DND-41 (cell line): Measurements from ENCODE around the gene LRRC38.

Experiments used
- ATAC-seq: fragments of 200-7000 bp; cut with Tn5 transposase; 3 replicates; pipeline ENCODE4 v1.9.1; 2021; ENCODE audit warnings: low read depth; ENCODE audit not compliant: insufficient read depth
- DNase-seq: peaks from one replicate; pipeline ENCODE4 v3.0.0-alpha.2; 2020
- H2AFZ ChIP-seq: 2 replicates; pipeline ENCODE4 v1.6.0; 2012; ENCODE audit warnings: low read depth, low read length
- H3K27ac ChIP-seq: 2 replicates; pipeline ENCODE4 v1.5.1; 2012; ENCODE audit warnings: low read length, inconsistent platforms
- H3K27me3 ChIP-seq: fragments of 200-600 bp; sonication (generic); 2 replicates; pipeline ENCODE4 v1.6.0; 2012; ENCODE audit warnings: low read length, mild to moderate bottlenecking, inconsistent platforms; ENCODE audit not compliant: insufficient read depth, poor library complexity
- H3K36me3 ChIP-seq: 2 replicates; pipeline ENCODE4 v1.5.1; 2012; ENCODE audit warnings: low read length, inconsistent platforms; ENCODE audit not compliant: insufficient read depth
- H3K4me1 ChIP-seq: 2 replicates; pipeline ENCODE4 v1.5.1; 2012; ENCODE audit warnings: mild to moderate bottlenecking, low read length; ENCODE audit not compliant: insufficient read depth
- H3K4me2 ChIP-seq: 2 replicates; pipeline ENCODE4 v1.6.0; 2012; ENCODE audit warnings: mild to moderate bottlenecking, moderate library complexity, low read length, inconsistent platforms; ENCODE audit not compliant: insufficient read depth
- H3K4me3 ChIP-seq, 2 experiments: fragments of 200-600 bp in 1 of 2; shearing (Covaris generic) in 1 of 2; 2 replicates each; pipeline ENCODE4 v1.5.1; 2012 to 2016; ENCODE audit warnings: inconsistent platforms in 2 of 2, low read length in 2 of 2, mild to moderate bottlenecking in 2 of 2, low read depth in 1 of 2, moderate library complexity in 1 of 2
- H3K79me2 ChIP-seq: 2 replicates; pipeline ENCODE4 v1.6.0; 2012; ENCODE audit warnings: low read length, inconsistent platforms; ENCODE audit not compliant: insufficient read depth
- H3K9ac ChIP-seq: 2 replicates; pipeline ENCODE4 v1.6.0; 2012; ENCODE audit warnings: low read depth, mild to moderate bottlenecking, inconsistent platforms, low read length, moderate library complexity
- H3K9me3 ChIP-seq: 2 replicates; pipeline ENCODE4 v1.5.1; 2012; ENCODE audit warnings: low read length, moderate library complexity, mild to moderate bottlenecking, inconsistent platforms; ENCODE audit not compliant: insufficient read depth, severe bottlenecking
- H4K20me1 ChIP-seq: 2 replicates; pipeline ENCODE4 v1.6.0; 2012; ENCODE audit warnings: low read length; ENCODE audit not compliant: insufficient read depth
- EZH2 ChIP-seq: IDR thresholded peaks from 3 replicates; pipeline ENCODE4 v1.6.1; 2012; ENCODE audit warnings: borderline replicate concordance, low read depth, mild to moderate bottlenecking, moderate library complexity, low read length, inconsistent platforms; ENCODE audit not compliant: severe bottlenecking
- TF ChIP-seq, protein P1 (sequence below): IDR thresholded peaks from 2 replicates; pipeline ENCODE4 v1.5.1; 2012; ENCODE audit warnings: borderline replicate concordance, low read length, moderate library complexity, mild to moderate bottlenecking; ENCODE audit not compliant: poor library complexity, severe bottlenecking; ENCODE audit errors: extremely low read depth

LRRC38 gene

GRCh38 chr1:13535227-13535626, 21.4 kb upstream of the LRRC38 start:
- Histone ChIP-seq H4K20me1 (no peaks in the 10 kb centered on the region), H3K4me3 (no peak overlapping the region), H3K79me2 (no peaks in the 10 kb centered on the region), H3K4me2 (no peak overlapping the region), H2AFZ (no peak overlapping the region), H3K9me3 (no peaks in the 10 kb centered on the region), H3K9ac (no peak overlapping the region), H3K36me3 (no peaks in the 10 kb centered on the region), H3K4me1 (peaks cover 12% of the 10 kb centered on the region; the same call in 1 of the 2 replicates), H3K27ac (no peak overlapping the region), H3K27me3 (no peaks in the 10 kb centered on the region)
- TF ChIP-seq, protein P1, sequence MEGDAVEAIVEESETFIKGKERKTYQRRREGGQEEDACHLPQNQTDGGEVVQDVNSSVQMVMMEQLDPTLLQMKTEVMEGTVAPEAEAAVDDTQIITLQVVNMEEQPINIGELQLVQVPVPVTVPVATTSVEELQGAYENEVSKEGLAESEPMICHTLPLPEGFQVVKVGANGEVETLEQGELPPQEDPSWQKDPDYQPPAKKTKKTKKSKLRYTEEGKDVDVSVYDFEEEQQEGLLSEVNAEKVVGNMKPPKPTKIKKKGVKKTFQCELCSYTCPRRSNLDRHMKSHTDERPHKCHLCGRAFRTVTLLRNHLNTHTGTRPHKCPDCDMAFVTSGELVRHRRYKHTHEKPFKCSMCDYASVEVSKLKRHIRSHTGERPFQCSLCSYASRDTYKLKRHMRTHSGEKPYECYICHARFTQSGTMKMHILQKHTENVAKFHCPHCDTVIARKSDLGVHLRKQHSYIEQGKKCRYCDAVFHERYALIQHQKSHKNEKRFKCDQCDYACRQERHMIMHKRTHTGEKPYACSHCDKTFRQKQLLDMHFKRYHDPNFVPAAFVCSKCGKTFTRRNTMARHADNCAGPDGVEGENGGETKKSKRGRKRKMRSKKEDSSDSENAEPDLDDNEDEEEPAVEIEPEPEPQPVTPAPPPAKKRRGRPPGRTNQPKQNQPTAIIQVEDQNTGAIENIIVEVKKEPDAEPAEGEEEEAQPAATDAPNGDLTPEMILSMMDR, result no peak
- TF ChIP-seq EZH2, result no peak
- ATAC-seq (no peak), DNase-seq (no peak)

GRCh38 chr1:13528320-13528719, 14.5 kb upstream of the LRRC38 start:
- Histone ChIP-seq H3K4me3 (no peak overlapping the region), H4K20me1 (no peaks in the 10 kb centered on the region), H3K36me3 (no peaks in the 10 kb centered on the region), H2AFZ (no peak overlapping the region), H3K79me2 (no peaks in the 10 kb centered on the region), H3K4me2 (no peak overlapping the region), H3K27me3 (no peaks in the 10 kb centered on the region), H3K9ac (no peak overlapping the region), H3K27ac (no peak overlapping the region), H3K9me3 (no peaks in the 10 kb centered on the region), H3K4me1 (no peaks in the 10 kb centered on the region)
- TF ChIP-seq EZH2, result no peak
- TF ChIP-seq, protein P1, result no peak
- DNase-seq, result no peak
- no peak for ATAC-seq

DNA sequence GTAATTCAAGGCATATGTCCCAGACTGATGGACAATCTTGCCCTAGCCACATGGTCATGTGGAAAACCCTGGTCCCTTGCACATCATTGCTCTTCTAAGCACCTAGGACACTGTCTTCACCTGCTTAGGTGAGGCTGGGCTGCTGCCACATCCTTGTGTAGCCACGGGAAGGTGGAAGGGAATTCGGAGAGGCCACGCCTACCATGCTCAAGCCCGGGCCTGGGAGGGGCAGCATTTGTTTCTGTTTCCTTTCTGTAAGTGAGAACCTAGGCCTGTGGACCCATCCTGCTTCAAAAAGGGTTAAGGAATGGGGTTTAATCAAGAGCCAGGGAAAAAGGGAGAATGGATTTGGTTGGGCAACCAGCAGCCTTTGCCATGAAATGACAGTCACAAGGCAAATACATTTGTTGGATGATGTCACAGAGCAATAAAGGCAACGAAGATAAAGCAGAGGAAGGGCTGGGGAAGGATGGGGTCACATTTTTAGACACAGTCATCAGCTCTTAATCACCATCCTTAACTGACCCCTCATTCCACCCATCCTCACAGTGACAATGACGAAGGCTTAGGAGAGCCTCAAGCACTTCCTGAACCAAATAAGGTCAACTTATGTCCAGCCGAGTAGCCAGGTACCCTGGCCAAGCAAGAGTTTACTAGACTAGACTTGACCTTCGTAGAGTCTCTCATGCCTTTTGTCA, 10.1 kb upstream of the LRRC38 start:
- H3K36me3 ChIP-seq, result no peaks in the 10 kb centered on the region

More for the DNA sequence above, 10.1 kb upstream of the LRRC38 start:
- H3K4me2 ChIP-seq, result no peak overlapping the region
- H3K27me3 ChIP-seq, result no peaks in the 10 kb centered on the region
- no peak overlapping the region for H3K9ac ChIP-seq
- no peak overlapping the region for H3K27ac ChIP-seq
- no peak overlapping the region for H3K4me3 ChIP-seq
- no peaks in the 10 kb centered on the region for H3K9me3 ChIP-seq
- no peaks in the 10 kb centered on the region for H3K79me2 ChIP-seq
- H2AFZ ChIP-seq, result no peak overlapping the region
- no peak for TF ChIP-seq EZH2
- TF ChIP-seq, protein P1, result no peak
- DNase-seq (no peak), ATAC-seq (no peak)
- no peaks in the 10 kb centered on the region for H4K20me1 ChIP-seq
- H3K4me1 ChIP-seq, result no peaks in the 10 kb centered on the region
